KMS-11 (cell line): ENCODE measurements around the gene PHF3.
A peak's percentile ranks its signal among the peaks of the same experiment; 100 is the strongest.

Experiments
- H2AFZ ChIP-seq: fragments of 200-600 bp; sonication (generic); 2 replicates; pipeline ENCODE4 v1.6.1; 2016; ENCODE audit warnings: antibody characterized with exemption, mixed run types, low read depth
- H3K27ac ChIP-seq: fragments of 200-600 bp; sonication (generic); 2 replicates; pipeline ENCODE4 v1.6.1; 2016; ENCODE audit warnings: mild to moderate bottlenecking, mixed run types
- H3K27me3 ChIP-seq: fragments of 200-600 bp; sonication (generic); 2 replicates; pipeline ENCODE4 v1.6.1; 2017; ENCODE audit warnings: mild to moderate bottlenecking, low read depth, mixed run types, moderate library complexity; ENCODE audit not compliant: insufficient read depth
- H3K36me3 ChIP-seq: fragments of 200-600 bp; sonication (generic); 2 replicates; pipeline ENCODE4 v1.6.1; 2017; ENCODE audit warnings: mild to moderate bottlenecking, mixed run types; ENCODE audit not compliant: insufficient read depth
- H3K4me1 ChIP-seq: fragments of 200-600 bp; sonication (generic); 2 replicates; pipeline ENCODE4 v1.6.1; 2016; ENCODE audit warnings: mild to moderate bottlenecking, low read depth, mixed run types; ENCODE audit not compliant: poor library complexity, severe bottlenecking
- H3K4me2 ChIP-seq: fragments of 200-600 bp; sonication (generic); 2 replicates; pipeline ENCODE4 v1.7.0; 2016; ENCODE audit warnings: mild to moderate bottlenecking, mixed run types
- H3K4me3 ChIP-seq: fragments of 200-600 bp; sonication (generic); IDR thresholded peaks from 2 replicates; pipeline ENCODE4 v1.6.1; 2017; ENCODE audit warnings: low read depth, low read length, mixed read lengths; ENCODE audit not compliant: insufficient read depth
- H3K79me2 ChIP-seq: fragments of 200-600 bp; sonication (generic); 2 replicates; pipeline ENCODE4 v1.6.1; 2016; ENCODE audit warnings: low read depth, mixed run types; ENCODE audit not compliant: insufficient read depth
- H3K9ac ChIP-seq: fragments of 200-600 bp; sonication (generic); 2 replicates; pipeline ENCODE4 v1.6.1; 2016; ENCODE audit warnings: mild to moderate bottlenecking, mixed run types
- H4K20me1 ChIP-seq: fragments of 200-600 bp; sonication (generic); 2 replicates; pipeline ENCODE4 v1.6.1; 2016; ENCODE audit warnings: mild to moderate bottlenecking, mixed run types; ENCODE audit not compliant: insufficient read depth
- CTCF ChIP-seq: fragments of 200-600 bp; sonication (generic); conservative IDR thresholded peaks from 2 replicates; pipeline ENCODE4 v1.6.1; 2017; ENCODE audit warnings: low read depth, mild to moderate bottlenecking, antibody characterized with exemption, low read length, moderate library complexity, mixed read lengths

The PHF3 gene, protein sequence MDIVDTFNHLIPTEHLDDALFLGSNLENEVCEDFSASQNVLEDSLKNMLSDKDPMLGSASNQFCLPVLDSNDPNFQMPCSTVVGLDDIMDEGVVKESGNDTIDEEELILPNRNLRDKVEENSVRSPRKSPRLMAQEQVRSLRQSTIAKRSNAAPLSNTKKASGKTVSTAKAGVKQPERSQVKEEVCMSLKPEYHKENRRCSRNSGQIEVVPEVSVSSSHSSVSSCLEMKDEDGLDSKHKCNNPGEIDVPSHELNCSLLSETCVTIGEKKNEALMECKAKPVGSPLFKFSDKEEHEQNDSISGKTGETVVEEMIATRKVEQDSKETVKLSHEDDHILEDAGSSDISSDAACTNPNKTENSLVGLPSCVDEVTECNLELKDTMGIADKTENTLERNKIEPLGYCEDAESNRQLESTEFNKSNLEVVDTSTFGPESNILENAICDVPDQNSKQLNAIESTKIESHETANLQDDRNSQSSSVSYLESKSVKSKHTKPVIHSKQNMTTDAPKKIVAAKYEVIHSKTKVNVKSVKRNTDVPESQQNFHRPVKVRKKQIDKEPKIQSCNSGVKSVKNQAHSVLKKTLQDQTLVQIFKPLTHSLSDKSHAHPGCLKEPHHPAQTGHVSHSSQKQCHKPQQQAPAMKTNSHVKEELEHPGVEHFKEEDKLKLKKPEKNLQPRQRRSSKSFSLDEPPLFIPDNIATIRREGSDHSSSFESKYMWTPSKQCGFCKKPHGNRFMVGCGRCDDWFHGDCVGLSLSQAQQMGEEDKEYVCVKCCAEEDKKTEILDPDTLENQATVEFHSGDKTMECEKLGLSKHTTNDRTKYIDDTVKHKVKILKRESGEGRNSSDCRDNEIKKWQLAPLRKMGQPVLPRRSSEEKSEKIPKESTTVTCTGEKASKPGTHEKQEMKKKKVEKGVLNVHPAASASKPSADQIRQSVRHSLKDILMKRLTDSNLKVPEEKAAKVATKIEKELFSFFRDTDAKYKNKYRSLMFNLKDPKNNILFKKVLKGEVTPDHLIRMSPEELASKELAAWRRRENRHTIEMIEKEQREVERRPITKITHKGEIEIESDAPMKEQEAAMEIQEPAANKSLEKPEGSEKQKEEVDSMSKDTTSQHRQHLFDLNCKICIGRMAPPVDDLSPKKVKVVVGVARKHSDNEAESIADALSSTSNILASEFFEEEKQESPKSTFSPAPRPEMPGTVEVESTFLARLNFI (N-terminal part only)

GRCh38 chr6:63635588-63636517 is at the start of gene PHF3:
PHF3 (plus strand) TSS chr6:63635802; CDS start chr6:63646552, 10,750 bp downstream.
- Histone ChIP-seq H2AFZ (peak within 1 kb of the TSS; percentile 88), H3K79me2 (peaks cover 47% of the 10 kb centered on the region), H3K4me1 (peaks cover 45% of the 10 kb centered on the region), H4K20me1 (peaks cover 2% of the 10 kb centered on the region), H3K4me3 (no peak within 1 kb of the TSS), H3K27me3 (no peaks in the 10 kb centered on the region), H3K4me2 (peak within 1 kb of the TSS; percentile 62), H3K27ac (peak within 1 kb of the TSS; percentile 94), H3K36me3 (no peaks in the 10 kb centered on the region), H3K9ac (peak within 1 kb of the TSS; percentile 94)
- no peak for TF ChIP-seq CTCF

- Histone ChIP-seq H3K27me3 (no peaks in the 10 kb centered on the region), H2AFZ (no peak overlapping the region), H3K4me2 (no peak overlapping the region), H3K4me3 (no peak overlapping the region), H4K20me1 (no peaks in the 10 kb centered on the region), H3K4me1 (peaks cover 6% of the 10 kb centered on the region), H3K36me3 (no peaks in the 10 kb centered on the region), H3K27ac (no peak overlapping the region), H3K79me2 (no peaks in the 10 kb centered on the region), H3K9ac (no peak overlapping the region)
- no peak for TF ChIP-seq CTCF
Measured at GRCh38 chr6:63589952-63590411, 45.6 kb upstream of the PHF3 start.

GRCh38 chr6:63592886-63593285 is 42.7 kb upstream of the PHF3 start:
- Histone ChIP-seq H3K27me3 (no peaks in the 10 kb centered on the region), H2AFZ (no peak overlapping the region), H4K20me1 (no peaks in the 10 kb centered on the region), H3K4me2 (no peak overlapping the region), H3K4me1 (no peaks in the 10 kb centered on the region), H3K9ac (no peak overlapping the region), H3K27ac (no peak overlapping the region), H3K36me3 (no peaks in the 10 kb centered on the region), H3K4me3 (no peak overlapping the region), H3K79me2 (no peaks in the 10 kb centered on the region)
- TF ChIP-seq CTCF: no peak
